CD4-positive, alpha-beta T cell treated with Interleukin-12 subunit alpha and Interleukin-12 subunit beta, for 1 hour (primary cell): Measurements from ENCODE around the gene FGF22.
A peak's percentile ranks its signal among the peaks of the same experiment; 100 is the strongest.
"Not testable (repeated sequence)": the region's sequence is repeated elsewhere in the genome, so short reads cannot be mapped to it uniquely, and the experiment has no call there.

ENCODE experiments used
- DNase-seq: peaks from one replicate; pipeline ENCODE4 v3.0.0-alpha.2; 2020

Gene FGF22

GRCh38 chr19:661427-662196 lies 21.9 kb downstream of the FGF22 start:
- peak; percentile 78 for DNase-seq

- peak; percentile 74 for DNase-seq
Observed at GRCh38 chr19:662207-662961, 22.7 kb downstream of the FGF22 start.

GRCh38 chr19:662962-663681 lies 23.4 kb downstream of the FGF22 start, which contains the start of gene RNF126:
Gene RNF126 (minus strand): TSS chr19:663214. CDS start chr19:663121, 93 bp downstream.
- DNase-seq = peak; percentile 95

GRCh38 chr19:663682-664117 lies 24.0 kb downstream of the FGF22 start:
- DNase-seq = no peak

- DNase-seq = peak; percentile 87
Observed at GRCh38 chr19:664913-665443, 25.3 kb downstream of the FGF22 start.

- DNase-seq = not testable (repeated sequence)
Observed at GRCh38 chr19:666985-667573, 27.4 kb downstream of the FGF22 start.

GRCh38 chr19:668675-669434 lies 29.2 kb downstream of the FGF22 start:
- DNase-seq = not testable (repeated sequence)

- no peak for DNase-seq
Observed at GRCh38 chr19:670609-671075, 31.0 kb downstream of the FGF22 start.

- DNase-seq = no peak
Observed at GRCh38 chr19:674282-675151, 34.8 kb downstream of the FGF22 start.

- DNase-seq = no peak
Observed at GRCh38 chr19:676007-676338, 36.3 kb downstream of the FGF22 start.

- DNase-seq = no peak
Observed at GRCh38 chr19:676339-677105, 36.8 kb downstream of the FGF22 start, which contains the start of gene FSTL3. Gene FSTL3 (plus strand): TSS chr19:676392. CDS start chr19:676424, 32 bp downstream.

GRCh38 chr19:677201-677600 lies 37.5 kb downstream of the FGF22 start:
- DNase-seq = no peak

- DNase-seq = no peak
Observed at GRCh38 chr19:677601-678436, 38.1 kb downstream of the FGF22 start.

- no peak for DNase-seq
Observed at GRCh38 chr19:678791-679388, 39.2 kb downstream of the FGF22 start.

GRCh38 chr19:679418-680286 lies 40.0 kb downstream of the FGF22 start:
- peak; percentile 33 for DNase-seq

- peak; percentile 100 for DNase-seq
Observed at GRCh38 chr19:680287-681028, 40.8 kb downstream of the FGF22 start.
